Measurements from ENCODE around the gene PCBP3. TPM values are rescaled to one million over a fixed set of nuclear protein-coding genes. Genes with fewer than 3 reads are reported as not detected.
"Not testable (repeated sequence)": the region's sequence is repeated elsewhere in the genome, so short reads cannot be mapped to it uniquely, and the experiment has no call there.

PCBP3 gene
- total RNA-seq, 1 experiment from 2014 or later: 10.9 TPM

GRCh38 chr21:45959779-45960390 lies 316.4 kb downstream of the PCBP3 start:
- Histone ChIP-seq H3K4me1 (ENCODE audit: insufficient read depth, low read length) (no peaks in the 10 kb centered on the region), H4K20me1 (ENCODE audit: control insufficient read depth, insufficient read depth, insufficient read length) (no peaks in the 10 kb centered on the region), H3K27me3 (ENCODE audit: insufficient read depth, low read length) (no peaks in the 10 kb centered on the region), H3K56ac (ENCODE audit: insufficient read length, low read depth, low read length) (no peak overlapping the region), H2AFZ (ENCODE audit: low read length) (no peak overlapping the region), H3K18ac (ENCODE audit: insufficient read length, low read depth, low read length) (no peak overlapping the region), H3K4ac (ENCODE audit: low read depth, low read length) (no peak overlapping the region), H3K79me2 (ENCODE audit: insufficient read depth, low read length) (no peaks in the 10 kb centered on the region), H3K79me1 (ENCODE audit: insufficient read depth, low read depth, low read length, poor library complexity, severe bottlenecking) (no peaks in the 10 kb centered on the region), H2BK12ac (ENCODE audit: insufficient read length, low read depth, low read length) (no peak overlapping the region), H4K5ac (ENCODE audit: insufficient read length, low read depth, low read length) (no peak overlapping the region), H2AK5ac (ENCODE audit: insufficient read length, low read length) (no peak overlapping the region), H3K23me2 (ENCODE audit: insufficient read length, low read depth, low read length, poor library complexity, severe bottlenecking) (no peaks in the 10 kb centered on the region), H3K14ac (ENCODE audit: insufficient read depth, low read length) (no peak overlapping the region), H4K91ac (ENCODE audit: insufficient read length, low read depth, low read length) (no peak overlapping the region), H2BK20ac (ENCODE audit: low read depth, low read length, poor library complexity, severe bottlenecking) (no peak overlapping the region), H4K8ac (replicated peaks; ENCODE audit: insufficient read length, low read depth, low read length) (no peak overlapping the region), H3K23ac (ENCODE audit: insufficient read length, low read depth, low read length) (no peak overlapping the region), H2BK120ac (ENCODE audit: low read depth, low read length, poor library complexity, severe bottlenecking) (no peak overlapping the region), H3T11ph (ENCODE audit: low read length) (no peak overlapping the region), H3K27ac (ENCODE audit: insufficient read length, low read depth, low read length) (no peak overlapping the region), H3K9ac (ENCODE audit: extremely low read depth, insufficient read length, low read length) (no peak overlapping the region), H2BK15ac (ENCODE audit: low read depth, low read length) (no peak overlapping the region), H2BK5ac (ENCODE audit: insufficient read length, low read length) (no peak overlapping the region), H3K9me3 (ENCODE audit: control insufficient read depth, low read depth, low read length) (peaks cover 17% of the 10 kb centered on the region), H3K4me2 (ENCODE audit: insufficient read depth, insufficient read length, low read length) (no peak overlapping the region)
- peaks cover 23 to 44% (median 42%) of the 10 kb centered on the region in 3 experiments for H3K36me3 Mint-ChIP-seq (ENCODE audit: insufficient read depth in 1 of 3, low read depth in 3 of 3)
- H3K27me3 Mint-ChIP-seq (ENCODE audit: low read depth): peaks cover 61% of the 10 kb centered on the region
- H3K27ac Mint-ChIP-seq: no peak overlapping the region
- peaks cover 0 to 2% of the 10 kb centered on the region in 2 experiments; a peak in 1 of 4 replicates for H3K4me1 Mint-ChIP-seq
- H3K4me3 Mint-ChIP-seq: no peak overlapping the region
- peaks cover 55 to 63% of the 10 kb centered on the region in 2 experiments for H3K9me3 Mint-ChIP-seq
- WGBS (ENCODE audit: extremely low coverage, insufficient read length, low lambda C conversion rate): no CpG with 5 or more reads among the region's 11 CpGs
- TF ChIP-seq CTCF (conservative IDR thresholded peaks at IDR 0.05): no peak
- no peak for DNase-seq

- H3K27ac ChIP-seq (ENCODE audit: insufficient read length, low read depth, low read length); H3K4me2 ChIP-seq (ENCODE audit: insufficient read depth, insufficient read length, low read length); H2BK15ac ChIP-seq (ENCODE audit: low read depth, low read length); H2BK12ac ChIP-seq (ENCODE audit: insufficient read length, low read depth, low read length); H3K9ac ChIP-seq (ENCODE audit: extremely low read depth, insufficient read length, low read length); H4K5ac ChIP-seq (ENCODE audit: insufficient read length, low read depth, low read length); H3K4me1 ChIP-seq (ENCODE audit: insufficient read depth, low read length); H3K23ac ChIP-seq (ENCODE audit: insufficient read length, low read depth, low read length); H3K56ac ChIP-seq (ENCODE audit: insufficient read length, low read depth, low read length); H4K91ac ChIP-seq (ENCODE audit: insufficient read length, low read depth, low read length); H2BK120ac ChIP-seq (ENCODE audit: low read depth, low read length, poor library complexity, severe bottlenecking); H3K79me2 ChIP-seq (ENCODE audit: insufficient read depth, low read length); H3K4ac ChIP-seq (ENCODE audit: low read depth, low read length); H3K14ac ChIP-seq (ENCODE audit: insufficient read depth, low read length); DNase-seq; H3K27me3 ChIP-seq (ENCODE audit: insufficient read depth, low read length); H2BK20ac ChIP-seq (ENCODE audit: low read depth, low read length, poor library complexity, severe bottlenecking); H3K27ac Mint-ChIP-seq; H4K8ac ChIP-seq (replicated peaks; ENCODE audit: insufficient read length, low read depth, low read length); H3K18ac ChIP-seq (ENCODE audit: insufficient read length, low read depth, low read length); H3T11ph ChIP-seq (ENCODE audit: low read length); H3K23me2 ChIP-seq (ENCODE audit: insufficient read length, low read depth, low read length, poor library complexity, severe bottlenecking); H2AFZ ChIP-seq (ENCODE audit: low read length); H3K4me1 Mint-ChIP-seq; H3K79me1 ChIP-seq (ENCODE audit: insufficient read depth, low read depth, low read length, poor library complexity, severe bottlenecking); H3K4me3 Mint-ChIP-seq; H2BK5ac ChIP-seq (ENCODE audit: insufficient read length, low read length); H2AK5ac ChIP-seq (ENCODE audit: insufficient read length, low read length); H4K20me1 ChIP-seq (ENCODE audit: control insufficient read depth, insufficient read depth, insufficient read length): not testable (repeated sequence)
- Mint-ChIP-seq H3K36me3 (ENCODE audit: insufficient read depth in 1 of 3, low read depth in 3 of 3) (peaks cover 25 to 53% (median 50%) of the 10 kb centered on the region in 3 experiments), H3K27me3 (ENCODE audit: low read depth) (peaks cover 57% of the 10 kb centered on the region), H3K9me3 (peaks cover 65 to 69% of the 10 kb centered on the region in 2 experiments)
- WGBS (ENCODE audit: extremely low coverage, insufficient read length, low lambda C conversion rate): no CpG with 5 or more reads among the region's 2 CpGs
- peaks cover 17% of the 10 kb centered on the region for H3K9me3 ChIP-seq (ENCODE audit: control insufficient read depth, low read depth, low read length)
Observed at GRCh38 chr21:45961408-45961807, 317.9 kb downstream of the PCBP3 start.
